HG03439 (cell line): Measurements from ENCODE around the gene TDRD3.

Experiments
- ATAC-seq: cut with Tn5 transposase; IDR thresholded peaks from one replicate; pipeline ENCODE4 v1.9.1; 2021; ENCODE audit warnings: mild to moderate bottlenecking, moderate library complexity; ENCODE audit not compliant: unreplicated experiment

The TDRD3 gene

DNA sequence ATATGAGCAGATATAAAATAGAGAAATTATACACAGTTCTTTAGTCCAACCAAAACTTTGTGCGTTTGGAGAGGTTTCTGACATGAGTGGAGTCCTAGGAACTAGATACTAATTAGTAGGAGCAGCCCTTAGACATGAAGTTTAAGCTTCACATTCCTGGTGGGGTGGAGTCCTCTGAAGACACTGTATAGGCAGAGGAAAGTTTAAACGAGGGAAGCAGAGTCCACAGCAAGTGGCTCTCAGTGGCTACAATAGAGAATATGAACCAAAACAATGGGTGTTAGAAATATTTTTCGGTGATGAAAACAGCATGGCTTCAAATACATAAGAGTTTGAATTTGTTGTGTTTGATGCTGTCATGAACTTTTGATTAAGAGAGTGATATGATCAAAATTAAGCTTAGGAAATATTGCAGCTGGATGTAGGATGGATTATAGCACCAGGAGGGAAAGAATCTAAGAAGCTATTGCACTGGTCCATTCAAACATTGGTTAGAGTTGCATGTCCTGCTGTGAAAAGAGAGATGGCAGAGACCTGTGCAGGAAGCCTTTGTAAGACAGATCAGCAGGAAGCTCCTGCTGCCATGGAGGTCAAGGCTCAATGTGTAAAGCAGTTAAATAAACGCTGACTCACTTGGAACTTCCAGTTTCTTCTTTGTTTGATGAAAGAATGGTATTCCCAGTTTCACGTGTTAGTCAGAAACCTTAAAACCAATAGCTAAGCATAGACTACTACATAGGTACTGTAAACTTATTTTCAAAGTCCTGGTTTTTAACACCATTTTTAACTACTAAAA, 175.2 kb downstream of the TDRD3 start:
- no peak for ATAC-seq

DNA sequence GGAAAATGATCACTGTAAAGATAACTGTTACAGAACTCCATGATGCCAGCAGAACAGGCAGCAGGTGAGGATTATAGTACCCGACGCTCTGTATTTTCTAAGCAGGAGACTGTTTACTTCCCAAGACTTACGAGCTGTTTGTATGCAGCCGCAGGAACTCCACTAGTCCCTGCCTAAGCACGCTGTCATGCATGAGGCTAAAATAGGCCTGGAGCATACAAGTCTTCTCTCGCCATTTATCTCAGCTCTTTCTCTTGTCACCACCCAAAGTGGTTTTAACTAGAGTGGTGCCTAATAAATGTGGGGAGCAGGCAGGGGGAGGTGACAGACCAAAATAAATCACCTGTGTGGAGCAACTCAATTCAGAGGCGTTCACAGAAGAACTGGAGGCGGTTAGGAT, 175.8 kb downstream of the TDRD3 start:
- no peak for ATAC-seq

DNA sequence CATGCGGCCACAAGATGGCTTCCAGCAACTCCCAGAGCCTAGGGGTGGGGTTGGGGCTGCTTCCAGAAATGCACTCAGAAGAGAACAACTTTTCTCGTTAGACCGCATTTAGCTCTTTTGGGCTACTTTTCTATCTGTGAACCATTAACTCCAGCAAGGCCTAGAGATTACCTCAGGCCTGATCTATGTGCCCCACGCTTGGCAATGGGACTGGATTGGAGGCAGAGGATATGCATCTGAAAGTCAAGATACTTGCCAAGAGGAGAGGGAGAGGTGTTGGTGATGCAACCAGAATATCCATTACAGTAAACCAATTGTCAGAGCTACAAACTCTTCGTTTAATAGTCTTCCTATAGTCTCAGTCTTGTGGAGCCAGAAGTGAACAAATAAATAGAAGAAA, 177.7 kb downstream of the TDRD3 start:
- ATAC-seq: no peak

DNA sequence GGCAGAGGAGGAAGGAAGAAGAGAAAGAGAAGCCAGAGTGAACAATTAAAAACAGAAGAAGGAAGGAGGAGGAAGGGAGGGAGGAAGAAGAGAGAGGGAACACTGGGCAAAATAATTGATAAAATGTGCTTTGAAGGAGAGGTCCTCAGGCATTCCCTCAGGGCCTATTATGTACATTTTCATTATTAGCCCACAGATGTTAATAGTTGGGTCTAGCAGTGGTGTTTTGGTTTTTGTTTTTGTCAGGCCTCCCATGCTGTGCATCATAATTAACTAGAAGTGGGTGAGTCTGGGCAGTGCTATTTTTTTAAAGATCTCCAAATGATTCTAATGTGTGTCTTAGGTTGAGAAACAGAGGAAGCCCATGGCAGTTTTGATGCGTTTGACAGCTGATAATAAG, 178.1 kb downstream of the TDRD3 start:
- no peak for ATAC-seq

DNA sequence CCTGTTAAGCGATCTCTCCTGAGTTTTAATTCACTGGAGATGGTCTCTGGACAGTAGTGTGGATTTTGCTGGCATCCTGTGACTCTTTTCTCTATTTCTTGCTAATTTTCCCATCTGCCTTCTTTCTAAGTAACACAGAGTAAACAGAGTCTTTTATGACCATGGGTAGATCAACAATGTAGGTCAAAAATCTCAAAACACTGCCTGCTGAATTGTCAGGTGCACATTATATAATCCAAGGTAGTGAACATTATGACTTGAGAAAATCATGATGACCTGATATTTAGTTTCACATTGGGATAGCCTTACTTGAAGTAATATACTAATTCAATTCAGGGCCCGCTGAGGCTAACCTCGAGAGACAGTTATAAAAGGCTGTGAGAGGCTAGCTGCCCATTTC, 180.7 kb downstream of the TDRD3 start:
- ATAC-seq: no peak

DNA sequence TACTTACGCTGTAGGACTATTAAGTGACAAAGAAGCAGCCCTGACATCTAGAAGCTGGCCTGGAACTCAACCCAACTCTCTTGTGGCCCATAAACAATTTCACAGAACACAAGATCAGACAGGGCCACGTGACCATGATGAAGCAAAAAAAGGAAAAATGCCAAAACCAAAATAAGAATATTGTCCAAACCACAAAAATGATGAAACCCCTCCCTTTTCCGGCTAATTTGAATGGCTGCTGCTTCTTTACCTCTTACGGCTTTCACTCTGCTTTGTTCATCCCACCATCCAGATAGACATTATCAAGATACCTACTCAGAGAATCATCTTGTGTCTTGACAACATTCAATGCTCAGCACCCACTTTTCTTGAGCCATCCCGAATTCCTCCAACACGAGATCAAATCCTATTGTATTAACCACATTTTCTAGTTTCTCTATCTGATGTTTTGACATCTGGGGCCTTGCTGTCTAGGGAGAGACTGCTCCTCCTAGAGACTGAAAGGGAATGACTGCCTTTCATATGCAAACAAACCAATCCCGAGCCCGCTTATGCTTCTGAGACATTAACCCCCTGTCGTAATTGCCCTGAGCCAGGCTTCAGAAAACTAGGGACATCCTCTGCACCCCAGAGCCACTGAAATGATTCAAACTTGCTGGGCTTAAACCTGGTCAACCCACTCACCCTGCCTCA, 186.3 kb downstream of the TDRD3 start:
- no peak for ATAC-seq

DNA sequence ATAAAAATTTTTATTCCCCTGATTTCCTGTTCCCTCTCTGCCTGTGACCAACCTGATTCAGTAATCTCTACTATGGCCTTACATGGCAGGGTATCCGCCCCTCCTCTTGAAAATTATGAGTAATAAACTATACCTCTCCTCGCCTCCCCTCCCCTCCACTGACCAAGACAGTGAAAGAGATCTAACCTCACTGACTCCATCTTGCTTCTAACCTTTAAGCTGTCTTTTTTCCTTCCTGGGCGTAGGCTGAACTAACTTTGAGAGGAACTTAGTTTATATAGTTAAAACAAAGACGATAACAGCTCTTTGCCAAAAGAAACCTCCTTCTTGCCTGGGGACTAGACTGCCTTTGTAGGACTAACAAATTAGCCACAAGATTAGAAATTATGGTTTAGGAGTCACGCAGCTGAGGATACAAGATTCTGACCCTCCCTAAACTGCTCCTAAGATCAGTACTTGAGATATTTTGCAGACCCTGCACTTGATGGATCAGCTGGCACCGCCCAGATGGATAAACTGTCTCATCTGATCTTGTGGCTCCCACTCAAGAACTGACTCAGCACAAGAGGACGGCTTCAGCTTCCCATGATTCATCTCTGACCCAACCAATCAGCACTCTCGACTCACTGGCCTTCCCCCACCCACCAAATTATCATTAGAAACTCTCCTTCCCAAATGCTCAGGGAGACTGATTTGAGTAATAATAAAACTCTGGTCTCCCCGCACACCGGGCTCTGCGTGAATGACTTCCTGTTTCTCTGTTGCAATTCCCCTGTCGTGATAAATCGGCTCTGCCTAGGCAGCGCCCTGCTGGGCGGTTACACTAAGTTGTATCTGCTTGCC, 187.1 kb downstream of the TDRD3 start:
- no peak for ATAC-seq

DNA sequence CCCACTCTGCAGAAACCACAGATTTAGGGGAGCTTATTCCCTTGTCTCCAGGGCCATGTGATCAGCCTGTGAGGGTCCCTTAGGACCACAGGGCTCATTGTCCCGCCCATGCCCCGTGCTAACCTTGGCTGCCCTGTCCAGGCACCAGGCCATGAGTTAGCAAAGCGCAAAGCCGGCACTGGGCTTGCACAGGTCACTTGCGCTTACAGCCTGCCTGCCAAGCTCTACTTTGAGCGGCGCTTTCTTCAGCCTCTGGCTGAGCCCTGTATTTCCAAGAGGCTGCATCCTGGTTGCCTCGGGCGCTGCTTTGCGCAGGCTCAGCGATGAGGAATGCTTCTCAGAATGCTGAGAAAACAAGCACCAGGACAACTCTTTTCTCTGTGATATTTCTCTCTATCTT, 188.0 kb downstream of the TDRD3 start:
- ATAC-seq: no peak

DNA sequence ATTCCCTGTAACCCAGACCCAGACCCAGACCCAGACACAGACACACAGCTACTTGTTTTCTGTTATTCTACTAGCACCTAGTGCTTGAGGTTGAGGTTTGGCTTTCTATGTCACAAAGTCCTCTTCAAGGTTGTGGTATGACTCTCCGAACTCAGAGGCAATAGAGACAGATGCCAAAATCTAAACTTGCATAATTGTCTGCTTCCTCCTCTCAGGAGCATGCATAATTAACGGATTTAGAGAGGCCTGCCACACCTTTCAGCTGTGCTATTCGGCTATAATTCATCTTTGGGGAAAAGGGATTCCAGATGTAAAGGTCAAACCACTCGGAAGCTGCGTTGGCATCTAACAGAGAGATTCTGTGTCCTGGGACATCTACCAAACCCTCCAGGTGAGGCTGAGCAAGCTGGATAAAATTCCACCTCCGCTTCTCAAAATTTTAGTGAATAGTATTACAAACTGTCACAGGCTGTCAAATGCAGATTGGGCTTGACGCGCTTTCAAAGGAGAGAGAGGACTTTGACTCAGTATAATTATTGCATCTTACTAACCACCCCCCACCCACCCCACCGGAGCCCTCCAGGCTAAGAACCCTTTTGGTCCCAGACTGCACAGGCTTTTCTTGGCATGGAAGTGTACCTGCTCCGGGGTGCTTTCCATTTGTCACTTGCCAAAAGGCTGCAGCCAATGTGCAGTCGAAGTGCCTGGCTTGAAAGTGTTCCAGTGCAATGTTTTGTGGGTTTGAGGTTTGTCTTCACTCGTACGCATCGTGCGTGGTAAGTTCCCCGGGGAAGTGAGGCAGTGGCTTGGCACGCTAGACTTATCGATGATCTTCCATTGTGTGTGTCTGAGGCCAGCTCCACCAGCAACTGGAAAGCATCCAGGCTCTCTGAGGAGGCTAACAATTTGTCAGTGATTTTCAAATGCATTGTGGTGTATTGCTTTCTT, 194.1 kb downstream of the TDRD3 start:
- no peak for ATAC-seq

DNA sequence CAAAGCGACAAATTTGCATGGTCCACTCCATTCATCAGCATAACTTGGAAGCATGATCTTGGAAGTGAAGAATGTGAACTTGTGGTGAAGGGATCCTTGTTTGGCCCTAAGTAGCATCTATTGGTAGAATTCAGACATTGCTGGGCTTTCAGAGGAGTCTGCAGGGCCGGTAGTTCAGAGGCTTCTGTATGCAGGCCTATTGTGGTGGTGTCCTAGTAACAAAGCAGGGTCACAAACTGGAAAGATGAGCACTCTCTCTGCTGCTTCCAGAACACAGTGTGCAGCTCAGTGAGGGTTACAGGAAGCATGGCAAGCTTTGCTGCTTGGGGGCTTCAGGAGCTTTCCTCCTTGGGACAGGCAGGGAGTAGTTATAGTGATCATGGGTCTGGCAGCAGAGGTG, 206.0 kb downstream of the TDRD3 start:
- ATAC-seq: no peak

DNA sequence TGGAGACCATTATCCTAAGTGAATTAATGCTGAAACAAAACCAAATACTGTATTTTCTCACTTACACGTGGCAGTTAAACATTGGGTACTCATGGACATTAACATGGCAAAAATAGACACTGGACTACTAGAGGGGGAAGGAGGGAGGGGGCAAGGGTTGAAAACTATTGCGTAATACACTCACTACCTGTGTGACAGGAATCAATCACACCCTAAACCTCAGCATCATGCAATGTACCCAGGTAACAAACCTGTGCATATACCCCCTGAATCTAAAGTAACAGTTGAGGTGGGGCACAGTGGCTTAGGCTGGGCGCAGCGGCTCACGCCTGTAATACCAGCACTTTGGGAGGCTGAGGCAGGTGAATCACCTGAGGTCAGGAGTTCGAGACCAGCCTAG, 207.0 kb downstream of the TDRD3 start:
- ATAC-seq: no peak

DNA sequence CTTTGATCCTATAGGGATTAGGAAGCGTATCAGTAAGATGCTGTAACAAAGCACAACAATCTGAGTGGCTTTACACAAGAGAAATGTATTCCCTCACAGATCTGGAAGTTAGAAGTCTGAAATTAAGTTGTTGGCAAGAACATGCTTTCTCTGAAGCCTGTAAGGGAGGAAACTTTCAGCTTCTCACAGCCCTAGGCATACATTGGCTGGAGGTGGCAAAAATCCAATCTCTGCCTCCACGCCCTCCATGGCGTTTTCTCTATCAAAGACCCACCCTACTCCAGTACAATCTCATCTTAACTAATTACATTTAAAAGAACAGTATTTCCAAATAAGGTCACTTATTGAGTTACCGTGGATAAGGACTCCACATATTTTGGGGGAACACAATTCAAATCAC, 211.9 kb downstream of the TDRD3 start:
- ATAC-seq: no peak

DNA sequence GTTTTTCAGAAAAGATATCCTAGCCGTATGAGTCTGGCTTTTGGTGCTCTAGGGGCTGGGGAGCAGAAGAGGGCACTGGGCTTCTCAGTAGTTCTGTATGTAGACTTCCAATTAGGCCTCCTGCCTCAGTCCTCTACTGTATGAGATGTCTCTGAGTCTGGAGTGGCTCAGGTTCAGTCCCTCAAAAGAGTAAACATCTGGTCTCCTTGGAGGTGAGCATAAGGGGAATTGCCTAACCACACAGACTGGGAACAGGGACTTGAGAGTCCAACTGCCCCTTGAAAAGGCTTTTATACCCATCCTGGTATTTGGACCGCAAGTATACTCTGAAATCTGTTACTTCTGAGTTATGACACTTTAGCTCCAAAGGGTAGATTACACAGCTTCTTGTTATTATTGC, 214.5 kb downstream of the TDRD3 start:
- no peak for ATAC-seq

DNA sequence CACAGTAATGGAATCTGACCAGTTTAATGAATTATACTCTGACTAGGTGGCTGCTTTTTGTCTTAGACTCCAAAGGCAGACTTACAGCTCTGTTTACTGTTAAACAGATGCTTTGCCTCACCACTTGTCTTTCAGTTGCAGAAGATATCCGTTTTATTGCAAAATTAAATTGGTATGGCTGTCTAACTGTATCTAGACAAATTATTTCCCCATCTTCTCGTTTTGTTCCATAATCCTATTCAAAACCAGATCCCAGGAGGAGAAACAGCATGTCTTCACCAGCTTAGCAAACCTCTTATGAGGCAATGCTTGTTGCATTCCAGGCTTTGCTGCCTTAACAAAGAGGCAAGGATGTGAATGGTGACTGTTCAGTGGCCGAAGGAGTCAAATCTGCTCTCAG, 215.6 kb downstream of the TDRD3 start:
- ATAC-seq: no peak

DNA sequence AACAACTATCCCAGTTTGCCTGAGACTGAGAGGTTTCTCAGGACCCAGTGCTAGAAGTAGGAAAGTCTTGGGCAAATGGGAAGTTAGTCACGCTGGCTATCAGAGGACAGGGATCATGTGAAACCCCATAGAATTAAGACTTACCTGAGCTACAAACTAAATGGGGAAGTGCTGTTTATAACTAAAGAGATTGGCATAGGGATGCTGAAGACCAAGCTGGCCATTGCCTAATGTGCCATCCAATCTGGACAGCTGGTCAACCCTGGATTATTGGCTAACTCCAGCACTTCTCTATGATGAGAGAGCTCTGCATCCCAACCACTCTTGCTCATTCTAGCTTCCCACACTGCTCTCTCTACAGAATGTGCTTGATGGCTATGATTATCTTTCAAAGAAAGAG, 216.1 kb downstream of the TDRD3 start:
- no peak for ATAC-seq

DNA sequence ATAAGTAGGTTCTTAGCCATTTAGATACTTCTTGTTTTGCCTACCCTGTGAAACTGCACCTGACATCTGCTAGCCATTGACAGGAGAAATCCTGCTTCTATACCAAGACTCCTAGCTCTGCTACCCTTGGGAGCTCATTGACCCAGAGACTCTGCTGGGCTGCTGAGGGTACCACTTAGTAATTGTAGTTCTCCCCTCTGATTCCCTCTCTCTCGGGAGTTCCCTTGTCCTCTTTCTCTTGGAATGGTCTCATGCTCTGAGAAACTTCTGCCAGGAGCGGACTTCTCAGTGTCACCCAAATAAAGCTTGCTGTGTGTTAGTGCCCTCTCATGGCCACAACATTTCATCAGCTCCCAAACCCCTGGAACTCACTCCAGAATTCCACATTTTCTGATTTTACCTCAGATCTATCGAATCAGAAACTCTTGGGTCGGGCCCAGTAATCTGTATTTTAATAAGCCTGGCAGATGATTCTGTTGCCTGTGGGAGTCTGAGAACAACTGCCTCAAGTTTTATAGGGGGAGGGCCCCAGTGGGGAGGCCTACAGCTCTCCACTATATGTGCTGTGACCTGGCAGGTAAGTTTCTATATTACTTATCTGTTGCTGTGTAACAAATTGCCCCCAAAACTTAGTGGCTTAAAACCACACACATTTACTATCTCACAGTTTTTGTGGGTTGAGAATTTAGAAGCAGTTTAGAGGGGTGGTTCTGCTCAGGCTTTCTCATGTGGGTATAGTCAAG, 221.1 kb downstream of the TDRD3 start:
- no peak for ATAC-seq

DNA sequence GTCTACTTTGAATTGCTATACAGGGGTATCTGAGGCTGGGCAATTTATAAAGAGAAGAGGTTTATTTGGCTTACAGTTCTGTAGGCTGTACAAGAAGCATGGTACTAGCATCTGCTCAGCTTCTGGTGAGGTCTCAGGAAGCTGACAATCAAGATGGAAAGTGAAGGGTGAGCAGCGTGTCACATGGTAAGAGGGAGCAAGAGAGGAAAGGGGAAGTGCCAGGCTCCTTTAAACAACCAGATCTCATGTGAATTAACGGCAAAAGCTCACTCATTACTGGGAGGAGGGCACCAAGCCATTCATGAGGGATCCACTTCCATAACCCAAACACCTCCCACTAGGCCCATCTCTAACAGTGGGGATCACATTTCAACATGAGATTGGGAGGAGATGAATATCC, 222.4 kb downstream of the TDRD3 start:
- no peak for ATAC-seq

DNA sequence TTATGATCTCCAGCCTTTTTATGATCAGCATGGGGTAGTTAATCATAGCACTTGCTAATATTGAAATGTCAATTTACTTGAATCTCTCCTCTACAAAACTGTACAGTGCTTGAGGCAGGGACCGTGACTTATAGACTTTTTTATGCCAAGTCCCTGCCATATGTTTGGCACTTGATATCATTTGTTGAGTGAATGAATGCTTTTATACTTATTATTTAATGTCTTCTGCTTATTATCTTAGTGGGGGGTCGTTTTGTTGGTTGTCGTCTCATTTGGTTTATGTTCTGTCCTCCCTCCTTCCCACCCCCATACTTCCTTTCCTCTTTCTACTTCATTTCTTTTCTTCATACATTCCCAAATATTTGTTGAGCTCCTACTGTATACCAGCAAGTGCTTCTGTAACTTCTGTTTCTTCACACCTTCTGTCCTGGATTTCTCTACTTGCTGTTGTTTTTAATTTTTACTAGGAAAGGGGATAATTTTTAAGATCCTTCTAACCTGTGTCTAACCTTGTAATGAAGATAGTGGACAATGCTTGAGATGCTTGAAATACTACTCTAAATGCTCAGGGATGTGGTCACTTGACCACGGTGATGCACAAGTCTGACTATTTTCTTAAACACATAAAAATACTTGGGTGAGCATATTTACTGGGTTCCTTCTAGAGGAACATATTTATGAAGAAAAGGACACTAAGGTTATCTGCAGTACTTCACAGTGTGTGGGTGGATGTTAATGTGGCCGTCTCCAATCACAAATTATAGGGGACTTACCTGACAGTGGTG, 223.8 kb downstream of the TDRD3 start:
- no peak for ATAC-seq

DNA sequence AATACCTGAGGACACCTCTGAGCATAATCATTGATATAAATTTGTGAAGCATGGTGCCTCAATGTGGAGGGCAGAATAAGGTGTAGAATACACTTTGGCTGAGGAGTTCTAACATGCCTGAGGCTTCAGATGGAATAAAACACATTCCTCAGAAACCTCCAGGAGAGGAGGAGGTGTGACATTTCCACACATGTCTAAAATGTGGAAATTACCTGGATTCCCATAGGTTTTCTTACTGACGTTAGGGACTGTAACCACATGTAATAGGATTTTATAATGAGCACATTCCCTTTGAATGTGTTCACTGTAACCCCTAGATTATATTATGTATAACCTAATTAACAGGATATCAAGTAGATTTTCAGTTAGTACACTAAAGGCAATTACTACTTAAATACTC, 226.1 kb downstream of the TDRD3 start:
- ATAC-seq: no peak
